ENCODE results near the gene MEAK7. TPM values are rescaled to one million over a fixed set of nuclear protein-coding genes. Genes with fewer than 3 reads are reported as not detected.

MEAK7 gene
- total and polyA plus RNA-seq, 7 donors, result 2.2 to 7.1 (median 2.8) TPM

- ATAC-seq (no peak), DNase-seq (no peak)
- WGBS, 3 donors, result 89 to 90% (median 90%) methylated on average over 13 of the region's 13 CpGs
- intact Hi-C loops (cut with DNase I), result no loop called here
- Histone ChIP-seq H3K9me3 (no peaks in the 10 kb centered on the region), H3K4me3 (no peak overlapping the region), H3K27ac (no peak overlapping the region), H3K4me1 (peaks cover 6% of the 10 kb centered on the region), H3K36me3 (ENCODE audit: insufficient read depth in 1 of 2, low read depth in 1 of 2) (peaks cover 0 to 52% of the 10 kb centered on the region in 2 donors), H3K27me3 (ENCODE audit: insufficient read depth in 3 of 3, low read length in 2 of 3) (no peaks in the 10 kb centered on the region)
- TF ChIP-seq CTCF (IDR thresholded peaks at IDR 0.05), result no peak
Measured at GRCh38 chr16:84498859-84499620, 5.4 kb downstream of the MEAK7 start.

- intact Hi-C loops (cut with DNase I), result no loop called here
- Histone ChIP-seq H3K4me1 (no peaks in the 10 kb centered on the region), H3K4me3 (no peak overlapping the region), H3K27ac (no peak overlapping the region), H3K27me3 (ENCODE audit: insufficient read depth in 3 of 3, low read length in 2 of 3) (no peaks in the 10 kb centered on the region), H3K36me3 (ENCODE audit: insufficient read depth in 1 of 2, low read depth in 1 of 2) (peaks cover 0 to 60% of the 10 kb centered on the region in 2 donors), H3K9me3 (peaks cover 5% of the 10 kb centered on the region)
- ATAC-seq (no peak), DNase-seq (no peak)
- 95 to 99% (median 97%) methylated on average over 2 of the region's 2 CpGs for WGBS, 3 donors
- no peak for TF ChIP-seq CTCF (IDR thresholded peaks at IDR 0.05)
Measured at GRCh38 chr16:84498223-84498610, 6.2 kb downstream of the MEAK7 start.

- WGBS, 3 donors, result 90 to 94% (median 91%) methylated on average over 18 of the region's 18 CpGs
- ATAC-seq (no peak), DNase-seq (no peak)
- Histone ChIP-seq H3K9me3 (peaks cover 5% of the 10 kb centered on the region), H3K4me3 (no peak overlapping the region), H3K36me3 (ENCODE audit: insufficient read depth in 1 of 2, low read depth in 1 of 2) (peaks cover 0 to 66% of the 10 kb centered on the region in 2 donors), H3K27ac (no peak overlapping the region), H3K4me1 (no peaks in the 10 kb centered on the region), H3K27me3 (ENCODE audit: insufficient read depth in 3 of 3, low read length in 2 of 3) (no peaks in the 10 kb centered on the region)
- no peak for TF ChIP-seq CTCF (IDR thresholded peaks at IDR 0.05)
- intact Hi-C loops (cut with DNase I), result no loop called here
Measured at GRCh38 chr16:84497418-84498222, 6.8 kb downstream of the MEAK7 start.

- no peaks in the 10 kb centered on the region for H3K27me3 ChIP-seq (ENCODE audit: insufficient read depth in 3 of 3, low read length in 2 of 3)
- DNase-seq (no peak), ATAC-seq (no peak)
- intact Hi-C loops (cut with DNase I), result no loop called here
- TF ChIP-seq CTCF (IDR thresholded peaks at IDR 0.05), result no peak
- 95 to 97% (median 96%) methylated on average over 3 of the region's 3 CpGs for WGBS, 3 donors
- H3K4me1 ChIP-seq, result no peaks in the 10 kb centered on the region
- H3K27ac ChIP-seq, result no peak overlapping the region
- H3K9me3 ChIP-seq, result peaks cover 5% of the 10 kb centered on the region
- no peak overlapping the region for H3K4me3 ChIP-seq
- H3K36me3 ChIP-seq (ENCODE audit: insufficient read depth in 1 of 2, low read depth in 1 of 2), result peaks cover 0 to 62% of the 10 kb centered on the region in 2 donors
Measured at GRCh38 chr16:84496991-84497390, 7.5 kb downstream of the MEAK7 start.

All from psoas muscle (tissue), 8 donors.